RKO (cell line): ENCODE measurements around the gene ALDH1L2.
"Not testable (repeated sequence)": the region's sequence is repeated elsewhere in the genome, so short reads cannot be mapped to it uniquely, and the experiment has no call there.

Source experiments
- DNase-seq: peaks from one replicate; pipeline ENCODE4 v3.0.0-alpha.2; 2016; ENCODE audit warnings: low spot score

Gene ALDH1L2

GRCh38 chr12:104977688-104978087 lies 106.6 kb downstream of the ALDH1L2 start:
- DNase-seq: not testable (repeated sequence)

- no peak for DNase-seq
Measured at GRCh38 chr12:104976703-104977102, 107.6 kb downstream of the ALDH1L2 start.

GRCh38 chr12:104975587-104976343 lies 108.5 kb downstream of the ALDH1L2 start:
- no peak for DNase-seq

- peak; percentile 45 for DNase-seq
Measured at GRCh38 chr12:104974626-104975290, 109.5 kb downstream of the ALDH1L2 start.

- no peak for DNase-seq
Measured at GRCh38 chr12:104973250-104973649, 111.0 kb downstream of the ALDH1L2 start.

- DNase-seq: no peak
Measured at GRCh38 chr12:104971306-104971705, 113.0 kb downstream of the ALDH1L2 start.
